Stimulated activated CD8-positive, alpha-beta memory T cell treated with anti-CD3 and anti-CD28 coated beads, Interleukin-2, amount 100 ng/mL, for 1 hour (primary cell): ENCODE results near the gene CD37.
A peak's percentile ranks its signal among the peaks of the same experiment; 100 is the strongest.
"Not testable (repeated sequence)": the region's sequence is repeated elsewhere in the genome, so short reads cannot be mapped to it uniquely, and the experiment has no call there.

Experiments
- DNase-seq, 2 donors: peaks; one replicate each; pipeline ENCODE4 v3.0.0-alpha.2; 2020; ENCODE audit warnings: low read depth in 2 of 2

CD37 gene

GRCh38 chr19:49335071-49335783 is at the start of gene CD37:
Gene CD37 (plus strand): TSS chr19:49335406. CDS start chr19:49335541, 135 bp downstream.
- peak; percentile 26 to 38 for DNase-seq

- no peak for DNase-seq
These were observed 48.0 kb upstream of the CD37 start for GRCh38 chr19:49287141-49287770.

GRCh38 chr19:49288205-49288604 is 47.0 kb upstream of the CD37 start:
- not testable (repeated sequence) for DNase-seq

GRCh38 chr19:49289286-49289685 is 45.9 kb upstream of the CD37 start:
- not testable (repeated sequence) for DNase-seq

- no peak for DNase-seq
These were observed 44.7 kb upstream of the CD37 start for GRCh38 chr19:49290517-49290916.

- DNase-seq: no peak
These were observed 40.8 kb upstream of the CD37 start for GRCh38 chr19:49294401-49294800.

GRCh38 chr19:49295208-49295880 is 39.9 kb upstream of the CD37 start:
- no peak for DNase-seq

GRCh38 chr19:49297403-49297802 is 37.8 kb upstream of the CD37 start:
- DNase-seq: no peak

- DNase-seq: not testable (repeated sequence)
These were observed 36.6 kb upstream of the CD37 start for GRCh38 chr19:49298653-49299052.

GRCh38 chr19:49301165-49301865 is 33.9 kb upstream of the CD37 start:
- peak; percentile 51 to 68 for DNase-seq

GRCh38 chr19:49301866-49302252 is 33.3 kb upstream of the CD37 start:
- DNase-seq: no peak

- DNase-seq: not testable (repeated sequence)
These were observed 28.5 kb upstream of the CD37 start for GRCh38 chr19:49306734-49307133.

- DNase-seq: no peak
These were observed 26.1 kb upstream of the CD37 start for GRCh38 chr19:49309087-49309486.

GRCh38 chr19:49315111-49315510 is 20.1 kb upstream of the CD37 start:
- DNase-seq: no peak

- DNase-seq: no peak
These were observed 18.9 kb upstream of the CD37 start for GRCh38 chr19:49316284-49316683.

- no peak for DNase-seq
These were observed 16.9 kb upstream of the CD37 start for GRCh38 chr19:49318296-49318695.

- no peak for DNase-seq
These were observed 10.2 kb upstream of the CD37 start, which contains the start of gene SLC6A16 for GRCh38 chr19:49324801-49325576. Gene SLC6A16 (minus strand): TSS chr19:49325191. CDS start chr19:49311347, 13,844 bp downstream.

- not testable (repeated sequence) for DNase-seq
These were observed 9.4 kb upstream of the CD37 start for GRCh38 chr19:49325756-49326155.

- DNase-seq: no peak
These were observed 9.0 kb upstream of the CD37 start for GRCh38 chr19:49326165-49326704.

- DNase-seq: no peak
These were observed 7.2 kb upstream of the CD37 start for GRCh38 chr19:49327878-49328544.
